ENCODE measurements around the gene CACNA1C. TPM values are rescaled to one million over a fixed set of nuclear protein-coding genes. Genes with fewer than 3 reads are reported as not detected.

CACNA1C gene
- total and polyA plus RNA-seq, 2 donors (not counting 1 experiment from before 2014, with no cell fraction given): 0.01 to 0.02 TPM

DNA sequence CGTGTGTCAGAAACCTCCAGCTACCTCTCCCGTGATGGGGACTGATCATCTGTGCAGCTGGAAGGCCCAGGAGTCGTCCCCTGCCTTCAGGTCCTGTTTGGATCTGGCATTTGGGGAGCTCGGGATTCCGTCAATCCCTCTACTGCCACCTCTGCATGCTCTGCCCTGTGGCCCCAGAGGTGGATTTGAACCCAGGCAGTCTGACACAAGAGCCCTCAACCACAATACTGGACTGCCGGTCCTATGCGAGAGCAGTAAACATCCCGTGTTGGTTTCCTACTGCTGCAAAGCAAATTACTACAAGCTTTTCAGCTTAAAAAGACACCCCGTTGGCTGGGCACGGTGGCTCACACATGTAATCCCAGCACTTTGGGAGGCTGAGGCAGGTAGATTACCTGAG, 620.1 kb downstream of the CACNA1C start:
- no peak overlapping the region for H2AFZ ChIP-seq (ENCODE audit: insufficient read depth, low read depth, low read length, poor library complexity, severe bottlenecking)
- no peaks in the 10 kb centered on the region for H3K9me3 ChIP-seq (ENCODE audit: control extremely low read depth in 1 of 3, control insufficient read depth in 2 of 3, insufficient read depth in 1 of 3, low read length in 2 of 3)
- no peak overlapping the region for H3K9ac ChIP-seq (ENCODE audit: low read length)
- no peaks in the 10 kb centered on the region for H3K79me2 ChIP-seq (ENCODE audit: control insufficient read depth, insufficient read depth, low read length)
- H3K4me1 Mint-ChIP-seq: no peaks in the 10 kb centered on the region
- no peaks in the 10 kb centered on the region for H3K27me3 Mint-ChIP-seq
- no peak overlapping the region for H3K27ac ChIP-seq (ENCODE audit: low read length in 2 of 2)
- no peaks in the 10 kb centered on the region for H3K9me3 Mint-ChIP-seq (ENCODE audit: insufficient read depth)
- ATAC-seq (ENCODE audit: low read depth): no peak
- H3K36me3 ChIP-seq (replicated peaks in 1 of 2; ENCODE audit: control extremely low read depth in 1 of 2, control insufficient read depth in 1 of 2, extremely low read depth in 1 of 2, insufficient read depth in 2 of 2, low read length in 1 of 2): no peaks in the 10 kb centered on the region
- H3K4me3 Mint-ChIP-seq: no peak overlapping the region
- intact Hi-C loops (cut with micrococcal nuclease): no loop called here
- 94% methylated on average over 7 of the region's 10 CpGs for WGBS (ENCODE audit: insufficient coverage)
- DNase-seq: no peak
- H3K4me2 ChIP-seq (replicated peaks; ENCODE audit: low read depth, low read length, poor library complexity, severe bottlenecking): no peak overlapping the region
- TF ChIP-seq EZH2 (IDR thresholded peaks at IDR 0.05; ENCODE audit: borderline replicate concordance, insufficient read depth, low read depth, low read length, poor library complexity, severe bottlenecking): no peak
- TF ChIP-seq, protein P1, sequence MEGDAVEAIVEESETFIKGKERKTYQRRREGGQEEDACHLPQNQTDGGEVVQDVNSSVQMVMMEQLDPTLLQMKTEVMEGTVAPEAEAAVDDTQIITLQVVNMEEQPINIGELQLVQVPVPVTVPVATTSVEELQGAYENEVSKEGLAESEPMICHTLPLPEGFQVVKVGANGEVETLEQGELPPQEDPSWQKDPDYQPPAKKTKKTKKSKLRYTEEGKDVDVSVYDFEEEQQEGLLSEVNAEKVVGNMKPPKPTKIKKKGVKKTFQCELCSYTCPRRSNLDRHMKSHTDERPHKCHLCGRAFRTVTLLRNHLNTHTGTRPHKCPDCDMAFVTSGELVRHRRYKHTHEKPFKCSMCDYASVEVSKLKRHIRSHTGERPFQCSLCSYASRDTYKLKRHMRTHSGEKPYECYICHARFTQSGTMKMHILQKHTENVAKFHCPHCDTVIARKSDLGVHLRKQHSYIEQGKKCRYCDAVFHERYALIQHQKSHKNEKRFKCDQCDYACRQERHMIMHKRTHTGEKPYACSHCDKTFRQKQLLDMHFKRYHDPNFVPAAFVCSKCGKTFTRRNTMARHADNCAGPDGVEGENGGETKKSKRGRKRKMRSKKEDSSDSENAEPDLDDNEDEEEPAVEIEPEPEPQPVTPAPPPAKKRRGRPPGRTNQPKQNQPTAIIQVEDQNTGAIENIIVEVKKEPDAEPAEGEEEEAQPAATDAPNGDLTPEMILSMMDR (IDR thresholded peaks at IDR 0.05): no peak
- no peak overlapping the region for H3K27ac Mint-ChIP-seq
- no peak overlapping the region for H3K4me3 ChIP-seq (ENCODE audit: control extremely low read depth in 1 of 5, extremely low read depth in 1 of 5, insufficient read depth in 1 of 5, low read depth in 2 of 5, low read length in 4 of 5)
- H3K4me1 ChIP-seq (ENCODE audit: control insufficient read depth in 2 of 2, insufficient read depth in 2 of 2, low read length in 2 of 2): no peaks in the 10 kb centered on the region
- ChIA-PET CTCF (no interaction called here), POLR2A (no interaction called here)
- no peaks in the 10 kb centered on the region for H3K27me3 ChIP-seq (replicated peaks in 1 of 4; ENCODE audit: control extremely low read depth in 1 of 4, control insufficient read depth in 3 of 4, insufficient read depth in 4 of 4, low read length in 3 of 4)
- H4K20me1 ChIP-seq (ENCODE audit: control insufficient read depth, insufficient read depth, low read length, poor library complexity, severe bottlenecking): no peaks in the 10 kb centered on the region

DNA sequence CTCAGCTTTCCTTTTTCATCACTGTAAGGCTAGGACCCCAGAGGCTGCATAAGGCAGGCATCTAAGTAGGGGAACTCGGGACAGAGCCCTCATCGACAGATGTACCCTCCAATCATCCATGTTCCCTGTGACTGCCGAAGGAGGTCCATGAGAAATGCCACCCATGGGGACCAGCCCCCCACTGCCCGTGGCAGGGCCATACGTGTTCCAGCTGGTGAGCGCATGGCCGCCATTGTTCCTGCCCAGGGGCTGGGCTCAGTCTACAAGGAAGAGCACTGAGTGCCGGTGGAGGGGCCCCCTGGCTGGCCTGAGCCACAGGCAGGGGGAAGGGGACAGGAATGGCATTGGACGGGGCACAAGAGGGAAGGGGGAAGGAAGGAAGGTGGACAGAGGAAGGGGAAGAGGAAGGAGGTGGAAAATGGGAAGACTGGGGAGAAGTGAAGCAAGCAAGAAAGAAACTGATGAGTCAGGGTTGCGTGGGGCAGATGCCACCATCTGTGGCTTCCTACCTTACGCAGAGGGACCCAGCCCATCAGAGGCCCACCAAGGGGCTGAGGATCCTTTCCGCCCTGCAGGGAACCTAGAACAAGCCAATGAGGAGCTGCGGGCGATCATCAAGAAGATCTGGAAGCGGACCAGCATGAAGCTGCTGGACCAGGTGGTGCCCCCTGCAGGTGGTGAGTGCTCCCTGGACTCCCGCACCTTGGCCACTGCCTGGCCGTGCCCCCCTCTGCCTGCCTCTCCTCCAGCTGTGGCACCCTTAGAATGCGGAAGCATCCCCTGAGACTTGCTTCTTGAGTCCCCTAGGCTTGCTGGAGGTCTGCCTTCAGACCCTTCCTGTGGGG, 621.4 kb downstream of the CACNA1C start:
- POLR2A ChIA-PET: no interaction called here
- Mint-ChIP-seq H3K9me3 (ENCODE audit: insufficient read depth) (no peaks in the 10 kb centered on the region), H3K4me3 (no peak overlapping the region), H3K4me1 (no peaks in the 10 kb centered on the region), H3K27ac (no peak overlapping the region), H3K27me3 (no peaks in the 10 kb centered on the region)
- no peak for TF ChIP-seq EZH2 (IDR thresholded peaks at IDR 0.05; ENCODE audit: borderline replicate concordance, insufficient read depth, low read depth, low read length, poor library complexity, severe bottlenecking)
- TF ChIP-seq, protein P1 (IDR thresholded peaks at IDR 0.05): no peak
- Histone ChIP-seq H2AFZ (ENCODE audit: insufficient read depth, low read depth, low read length, poor library complexity, severe bottlenecking) (no peak overlapping the region), H3K36me3 (replicated peaks in 1 of 2; ENCODE audit: control extremely low read depth in 1 of 2, control insufficient read depth in 1 of 2, extremely low read depth in 1 of 2, insufficient read depth in 2 of 2, low read length in 1 of 2) (no peaks in the 10 kb centered on the region), H3K4me1 (ENCODE audit: control insufficient read depth in 2 of 2, insufficient read depth in 2 of 2, low read length in 2 of 2) (no peaks in the 10 kb centered on the region), H3K4me3 (ENCODE audit: control extremely low read depth in 1 of 5, extremely low read depth in 1 of 5, insufficient read depth in 1 of 5, low read depth in 2 of 5, low read length in 4 of 5) (no peak overlapping the region), H3K27me3 (replicated peaks in 1 of 4; ENCODE audit: control extremely low read depth in 1 of 4, control insufficient read depth in 3 of 4, insufficient read depth in 4 of 4, low read length in 3 of 4) (no peaks in the 10 kb centered on the region), H3K9me3 (ENCODE audit: control extremely low read depth in 1 of 3, control insufficient read depth in 2 of 3, insufficient read depth in 1 of 3, low read length in 2 of 3) (no peaks in the 10 kb centered on the region), H4K20me1 (ENCODE audit: control insufficient read depth, insufficient read depth, low read length, poor library complexity, severe bottlenecking) (no peaks in the 10 kb centered on the region), H3K4me2 (replicated peaks; ENCODE audit: low read depth, low read length, poor library complexity, severe bottlenecking) (no peak overlapping the region), H3K9ac (ENCODE audit: low read length) (no peak overlapping the region), H3K79me2 (ENCODE audit: control insufficient read depth, insufficient read depth, low read length) (no peaks in the 10 kb centered on the region), H3K27ac (ENCODE audit: low read length in 2 of 2) (no peak overlapping the region)
- DNase-seq: no peak
- intact Hi-C loops (cut with micrococcal nuclease): no loop called here
- CTCF ChIA-PET: no interaction called here
- no peak for ATAC-seq (ENCODE audit: low read depth)
- WGBS (ENCODE audit: insufficient coverage): 81% methylated on average over 18 of the region's 18 CpGs

All from B cell (primary cell).